ENCODE results near the gene COL19A1.
"Not testable (repeated sequence)": the region's sequence is repeated elsewhere in the genome, so short reads cannot be mapped to it uniquely, and the experiment has no call there.

COL19A1 gene

GRCh38 chr6:69820438-69820837, 45.9 kb upstream of the COL19A1 start:
- TF ChIP-seq CTCF (IDR thresholded peaks at IDR 0.05; ENCODE audit: extremely low read depth, insufficient read depth, missing control alignments), result no peak
- in situ Hi-C loops (cut with MboI; ENCODE audit: low pct_unique_long_range_greater_than_20kb, low sequenced_read_pairs, unreplicated experiment), result no loop called here
- DNase-seq (ENCODE audit: low spot score), result no peak

GRCh38 chr6:69824355-69824754, 42.0 kb upstream of the COL19A1 start:
- in situ Hi-C loops (cut with MboI; ENCODE audit: low pct_unique_long_range_greater_than_20kb, low sequenced_read_pairs, unreplicated experiment); DNase-seq (ENCODE audit: low spot score): not testable (repeated sequence)

- in situ Hi-C loops (cut with MboI; ENCODE audit: low pct_unique_long_range_greater_than_20kb, low sequenced_read_pairs, unreplicated experiment), result loop anchor here (25.0 kb wide), 1 partner anchor 286 kb away; no protein-coding TSS in a partner anchor
- DNase-seq (ENCODE audit: low spot score), result no peak
- no peak for TF ChIP-seq CTCF (IDR thresholded peaks at IDR 0.05; ENCODE audit: extremely low read depth, insufficient read depth, missing control alignments)
Measured at GRCh38 chr6:69825904-69826303, 40.5 kb upstream of the COL19A1 start.

- no peak for TF ChIP-seq CTCF (IDR thresholded peaks at IDR 0.05; ENCODE audit: extremely low read depth, insufficient read depth, missing control alignments)
- no peak for DNase-seq (ENCODE audit: low spot score)
- in situ Hi-C loops (cut with MboI; ENCODE audit: low pct_unique_long_range_greater_than_20kb, low sequenced_read_pairs, unreplicated experiment), result loop anchor here (25.0 kb wide), 1 partner anchor 285 kb away; no protein-coding TSS in a partner anchor
Measured at GRCh38 chr6:69827276-69827893, 39.0 kb upstream of the COL19A1 start.

- no peak for DNase-seq (ENCODE audit: low spot score)
- in situ Hi-C loops (cut with MboI; ENCODE audit: low pct_unique_long_range_greater_than_20kb, low sequenced_read_pairs, unreplicated experiment), result loop anchor here (25.0 kb wide), 1 partner anchor 280 kb away; no protein-coding TSS in a partner anchor
- no peak for TF ChIP-seq CTCF (IDR thresholded peaks at IDR 0.05; ENCODE audit: extremely low read depth, insufficient read depth, missing control alignments)
Measured at GRCh38 chr6:69832558-69832957, 33.8 kb upstream of the COL19A1 start.

- in situ Hi-C loops (cut with MboI; ENCODE audit: low pct_unique_long_range_greater_than_20kb, low sequenced_read_pairs, unreplicated experiment), result loop anchor here (25.0 kb wide), 1 partner anchor 277 kb away; no protein-coding TSS in a partner anchor
- peak; percentile 80 for TF ChIP-seq CTCF (IDR thresholded peaks at IDR 0.05; ENCODE audit: extremely low read depth, insufficient read depth, missing control alignments)
- peak; percentile 22 for DNase-seq (ENCODE audit: low spot score)
Measured at GRCh38 chr6:69835414-69836179, 30.8 kb upstream of the COL19A1 start.

- no peak for TF ChIP-seq CTCF (IDR thresholded peaks at IDR 0.05; ENCODE audit: extremely low read depth, insufficient read depth, missing control alignments)
- in situ Hi-C loops (cut with MboI; ENCODE audit: low pct_unique_long_range_greater_than_20kb, low sequenced_read_pairs, unreplicated experiment), result loop anchor here (25.0 kb wide), 1 partner anchor 270 kb away; no protein-coding TSS in a partner anchor
- DNase-seq (ENCODE audit: low spot score), result no peak
Measured at GRCh38 chr6:69841862-69842261, 24.5 kb upstream of the COL19A1 start.

Data from GM13977 (cell line).